PC-9 (cell line): ENCODE results near the gene SLC43A1. TPM values are rescaled to one million over a fixed set of nuclear protein-coding genes. Genes with fewer than 3 reads are reported as not detected.

Experiments
- BruUV-seq: library from RNA; stranded (reverse); fragments of 400-500 nt; replicated peaks from 2 replicates; lab custom pipeline; 2021; lab: Mats Ljungman, UMichigan
- CTCF ChIA-PET: fragments of 300-600 bp; sonication (Branson Sonifier 250); formaldehyde crosslinking; loops from one replicate; lab custom pipeline; 2022; ENCODE audit warnings: antibody characterized with exemption; lab: Charles Lee
- POLR2A ChIA-PET: fragments of 300-600 bp; sonication (Branson Sonifier 250); formaldehyde crosslinking; loops from one replicate; lab custom pipeline; 2022; ENCODE audit warnings: antibody characterized with exemption; ENCODE audit not compliant: unreplicated experiment; lab: Charles Lee
- DNase-seq, 2 experiments: peaks; one replicate each; pipeline versions ENCODE4 v3.0.0 to v3.0.0-alpha.2; 2015 to 2022; ENCODE audit warnings: mixed read lengths in 1 of 2
- H2AFZ ChIP-seq: fragments of 200-600 bp; sonication (generic); 2 replicates; pipeline ENCODE4 v1.8.1; 2017; ENCODE audit warnings: antibody characterized with exemption
- H3F3A ChIP-seq: fragments of 200-600 bp; sonication (generic); 2 replicates; pipeline ENCODE4 v1.8.1; 2017; ENCODE audit warnings: antibody characterized with exemption, mild to moderate bottlenecking, low read depth; ENCODE audit not compliant: insufficient read depth
- H3K27ac ChIP-seq: fragments of 200-600 bp; sonication (generic); 2 replicates; pipeline ENCODE4 v1.6.1; 2016; ENCODE audit warnings: mixed run types
- H3K27me3 ChIP-seq: fragments of 200-600 bp; sonication (generic); 2 replicates; pipeline ENCODE4 v1.6.1; 2016; ENCODE audit warnings: low read depth, mixed run types; ENCODE audit not compliant: insufficient read depth
- H3K36me3 ChIP-seq: fragments of 200-600 bp; sonication (generic); 2 replicates; pipeline ENCODE4 v1.6.1; 2016; ENCODE audit warnings: low read depth, mixed run types
- H3K4me1 ChIP-seq: fragments of 200-600 bp; sonication (generic); replicated peaks from 2 replicates; pipeline ENCODE4 v1.6.1; 2016; ENCODE audit warnings: mixed run types; ENCODE audit not compliant: insufficient read depth
- H3K4me2 ChIP-seq: fragments of 200-600 bp; sonication (generic); 2 replicates; pipeline ENCODE4 v1.6.1; 2017; ENCODE audit warnings: mixed run types
- H3K4me3 ChIP-seq: fragments of 200-600 bp; sonication (generic); 2 replicates; pipeline ENCODE4 v1.6.1; 2016; ENCODE audit warnings: mixed run types
- H3K79me2 ChIP-seq: fragments of 200-600 bp; sonication (generic); 2 replicates; pipeline ENCODE4 v1.6.1; 2017; ENCODE audit warnings: low read depth, mixed run types
- H3K9me2 ChIP-seq: fragments of 200-600 bp; sonication (generic); 2 replicates; pipeline ENCODE4 v1.8.1; 2017; ENCODE audit warnings: mild to moderate bottlenecking; ENCODE audit not compliant: insufficient read depth
- H3K9me3 ChIP-seq: fragments of 200-600 bp; sonication (generic); 2 replicates; pipeline ENCODE4 v1.8.1; 2016; ENCODE audit warnings: low read depth; ENCODE audit not compliant: insufficient read depth
- H4K20me1 ChIP-seq: fragments of 200-600 bp; sonication (generic); 2 replicates; pipeline ENCODE4 v1.8.1; 2017; ENCODE audit not compliant: insufficient read depth
- CTCF ChIP-seq: fragments of 200-600 bp; sonication (generic); conservative IDR thresholded peaks from 2 replicates; pipeline ENCODE4 v1.6.1; 2017; ENCODE audit warnings: mixed run types, antibody characterized with exemption, mild to moderate bottlenecking, moderate library complexity
- EZH2 ChIP-seq: fragments of 200-600 bp; sonication (generic); IDR thresholded peaks from 2 replicates; pipeline ENCODE4 v1.8.0; 2017; ENCODE audit warnings: antibody characterized with exemption, low read depth
- intact Hi-C: fragments of 100-400 bp; cut with micrococcal nuclease; formaldehyde crosslinking; loops from one replicate; pipeline ENCODE4 v1.10.0; 2022; ENCODE audit not compliant: unreplicated experiment
- total RNA-seq: library from RNA; stranded (reverse); gene quantifications from 2 replicates; pipeline ENCODE4 v1.2.3, GENCODE V29; 2021

Gene SLC43A1
- total RNA-seq, 1 experiment from 2014 or later, result 4.0 TPM

DNA sequence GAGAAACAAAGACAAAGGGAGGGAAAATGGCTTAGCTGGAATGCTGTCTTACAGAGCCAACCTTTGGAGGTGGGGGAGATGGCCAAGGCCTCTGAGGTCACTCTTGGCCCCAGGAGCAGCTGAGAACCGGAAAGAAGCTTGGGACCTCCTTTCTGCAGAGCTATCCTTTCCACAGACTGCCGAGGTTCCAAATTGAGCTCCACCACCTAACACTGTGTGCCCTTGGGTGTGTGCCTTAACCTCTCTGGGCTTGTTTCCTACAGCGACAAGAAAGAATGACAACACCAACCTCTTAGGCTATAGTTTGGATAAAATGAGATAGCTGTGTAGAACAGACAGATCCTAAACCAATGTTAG lies 32.0 kb downstream of the SLC43A1 start:
- H3K27ac ChIP-seq, result no peak overlapping the region
- H3K27me3 ChIP-seq, result peaks cover 28% of the 10 kb centered on the region
- POLR2A ChIA-PET, result interaction anchor here (0.7 kb wide), 1 partner anchor 149 kb away, joined by 3 read pairs; no protein-coding TSS in a partner anchor
- no peaks in the 10 kb centered on the region for H4K20me1 ChIP-seq
- H3K9me3 ChIP-seq, result no peaks in the 10 kb centered on the region
- BruUV-seq, result no TSS peak
- no peak overlapping the region; the same call in 1 of the 2 replicates for H2AFZ ChIP-seq
- no peaks in the 10 kb centered on the region for H3K79me2 ChIP-seq
- DNase-seq, result no peak
- peak overlapping the region; percentile 63 for H3K4me2 ChIP-seq
- intact Hi-C loops, result loop anchor here (1.0 to 5.0 kb wide), 2 partner anchors 26 to 136 kb away; no protein-coding TSS in a partner anchor
- peaks cover 11% of the 10 kb centered on the region; the same call in 1 of the 2 replicates for H3F3A ChIP-seq
- H3K4me1 ChIP-seq, result no peaks in the 10 kb centered on the region
- H3K36me3 ChIP-seq, result no peaks in the 10 kb centered on the region
- CTCF ChIA-PET, result interaction anchor here (0.6 to 3.2 kb wide), 5 partner anchors 9 to 517 kb away, joined by 3 to 31 read pairs (median 3); no protein-coding TSS in a partner anchor
- H3K9me2 ChIP-seq, result no peaks in the 10 kb centered on the region
- H3K4me3 ChIP-seq, result no peak overlapping the region
- TF ChIP-seq CTCF, result no peak
- TF ChIP-seq EZH2, result no peak

- Histone ChIP-seq H3K36me3 (no peaks in the 10 kb centered on the region), H3K9me3 (no peaks in the 10 kb centered on the region), H4K20me1 (no peaks in the 10 kb centered on the region), H3K4me1 (no peaks in the 10 kb centered on the region), H3K4me3 (peak overlapping the region; percentile 15; the same call in 1 of the 2 replicates), H3K4me2 (peak overlapping the region; percentile 63), H3F3A (peaks cover 13% of the 10 kb centered on the region; the same call in 1 of the 2 replicates), H3K27me3 (peaks cover 28% of the 10 kb centered on the region), H3K79me2 (no peaks in the 10 kb centered on the region), H2AFZ (no peak overlapping the region; the same call in 1 of the 2 replicates), H3K9me2 (no peaks in the 10 kb centered on the region), H3K27ac (no peak overlapping the region)
- ChIA-PET POLR2A (interaction anchor here (0.7 kb wide), 2 partner anchors 19 to 148 kb away, joined by 3 to 5 read pairs; no protein-coding TSS in a partner anchor), CTCF (interaction anchor here (1.0 to 3.2 kb wide), 3 partner anchors 10 to 26 kb away, joined by 3 to 31 read pairs (median 8); no protein-coding TSS in a partner anchor)
- no TSS peak for BruUV-seq
- peak; percentile 68 for TF ChIP-seq CTCF
- TF ChIP-seq EZH2, result peak; percentile 69; the same call in 1 of the 2 replicates
- DNase-seq, result peak in 1 of 2 experiments; percentile 45
- intact Hi-C loops, result loop anchor here (1.0 to 5.0 kb wide), 2 partner anchors 26 to 136 kb away; no protein-coding TSS in a partner anchor
Measured at GRCh38 chr11:57482782-57483561, 32.5 kb downstream of the SLC43A1 start.
